H9 (cell line): ENCODE results near the gene CAPN2. TPM values are rescaled to one million over a fixed set of nuclear protein-coding genes. Genes with fewer than 3 reads are reported as not detected.

Experiments
- DNase-seq: peaks from one replicate; pipeline ENCODE4 v3.0.0-alpha.2; 2017
- H2AFZ ChIP-seq: one replicate; pipeline ENCODE4 v1.6.1; 2013; ENCODE audit warnings: mild to moderate bottlenecking, low read length, control low read depth, moderate library complexity
- H2AK5ac ChIP-seq: 2 replicates; pipeline ENCODE4 v1.6.1; 2013; ENCODE audit warnings: low read length, control low read depth, mixed read lengths; ENCODE audit not compliant: insufficient read length
- H2BK120ac ChIP-seq: one replicate; pipeline ENCODE4 v1.6.1; 2013; ENCODE audit warnings: low read depth, mild to moderate bottlenecking, low read length, control low read depth, inconsistent platforms; ENCODE audit not compliant: poor library complexity, severe bottlenecking
- H2BK12ac ChIP-seq: 2 replicates; pipeline ENCODE4 v1.6.1; 2013; ENCODE audit warnings: low read length, control low read depth, mixed read lengths, low read depth; ENCODE audit not compliant: insufficient read length
- H2BK15ac ChIP-seq: 2 replicates; pipeline ENCODE4 v1.6.1; 2013; ENCODE audit warnings: low read depth, low read length, control low read depth
- H2BK20ac ChIP-seq: one replicate; pipeline ENCODE4 v1.6.1; 2013; ENCODE audit warnings: low read depth, mild to moderate bottlenecking, low read length, control low read depth, inconsistent platforms; ENCODE audit not compliant: poor library complexity, severe bottlenecking
- H2BK5ac ChIP-seq: 2 replicates; pipeline ENCODE4 v1.6.1; 2013; ENCODE audit warnings: low read length, control low read depth, mixed read lengths; ENCODE audit not compliant: insufficient read length
- H3K14ac ChIP-seq: 2 replicates; pipeline ENCODE4 v1.6.1; 2013; ENCODE audit warnings: low read length, control low read depth; ENCODE audit not compliant: insufficient read depth
- H3K18ac ChIP-seq: 2 replicates; pipeline ENCODE4 v1.6.1; 2013; ENCODE audit warnings: low read depth, mild to moderate bottlenecking, mixed read lengths, low read length, control low read depth; ENCODE audit not compliant: insufficient read length
- H3K23ac ChIP-seq: 2 replicates; pipeline ENCODE4 v1.6.1; 2013; ENCODE audit warnings: low read length, control low read depth, mixed read lengths, low read depth; ENCODE audit not compliant: insufficient read length
- H3K23me2 ChIP-seq: 2 replicates; pipeline ENCODE4 v1.6.1; 2013; ENCODE audit warnings: low read depth, mild to moderate bottlenecking, mixed read lengths, low read length, control low read depth; ENCODE audit not compliant: insufficient read length, poor library complexity, severe bottlenecking
- H3K27ac ChIP-seq: 2 replicates; pipeline ENCODE4 v1.5.1; 2013; ENCODE audit warnings: low read length, control low read depth, mixed read lengths, low read depth; ENCODE audit not compliant: insufficient read length
- H3K27me3 ChIP-seq: 2 replicates; pipeline ENCODE4 v1.6.1; 2013; ENCODE audit warnings: low read length, control low read depth, inconsistent platforms; ENCODE audit not compliant: insufficient read depth
- H3K4ac ChIP-seq: 2 replicates; pipeline ENCODE4 v1.6.1; 2013; ENCODE audit warnings: low read depth, mild to moderate bottlenecking, control low read depth, inconsistent platforms, low read length, moderate library complexity
- H3K4me1 ChIP-seq: 2 replicates; pipeline ENCODE4 v1.6.1; 2013; ENCODE audit warnings: low read length, control low read depth, inconsistent platforms; ENCODE audit not compliant: insufficient read depth
- H3K4me2 ChIP-seq: 2 replicates; pipeline ENCODE4 v1.6.1; 2013; ENCODE audit warnings: low read length, control low read depth, mixed read lengths; ENCODE audit not compliant: insufficient read length, insufficient read depth
- H3K56ac ChIP-seq: 2 replicates; pipeline ENCODE4 v1.6.1; 2013; ENCODE audit warnings: low read depth, mild to moderate bottlenecking, mixed read lengths, low read length, control low read depth; ENCODE audit not compliant: insufficient read length
- H3K79me1 ChIP-seq: 2 replicates; pipeline ENCODE4 v1.6.1; 2013; ENCODE audit warnings: low read depth, mild to moderate bottlenecking, moderate library complexity, low read length, control low read depth, inconsistent platforms; ENCODE audit not compliant: insufficient read depth, poor library complexity, severe bottlenecking
- H3K79me2 ChIP-seq: 2 replicates; pipeline ENCODE4 v1.6.1; 2013; ENCODE audit warnings: low read length, control low read depth, inconsistent platforms; ENCODE audit not compliant: insufficient read depth
- H3K9ac ChIP-seq: 2 replicates; pipeline ENCODE4 v1.6.1; 2013; ENCODE audit warnings: low read length, control low read depth, mixed read lengths; ENCODE audit not compliant: insufficient read length; ENCODE audit errors: extremely low read depth
- H3K9me3 ChIP-seq: one replicate; pipeline ENCODE4 v1.6.1; 2013; ENCODE audit warnings: low read depth, low read length, inconsistent platforms; ENCODE audit not compliant: control insufficient read depth
- H3T11ph ChIP-seq: one replicate; pipeline ENCODE4 v1.6.1; 2013; ENCODE audit warnings: mild to moderate bottlenecking, low read length, control low read depth, inconsistent platforms
- H4K20me1 ChIP-seq: one replicate; pipeline ENCODE4 v1.6.1; 2013; ENCODE audit not compliant: control insufficient read depth, insufficient read length, insufficient read depth
- H4K5ac ChIP-seq: 2 replicates; pipeline ENCODE4 v1.6.1; 2013; ENCODE audit warnings: low read depth, mild to moderate bottlenecking, mixed read lengths, low read length, control low read depth; ENCODE audit not compliant: insufficient read length
- H4K8ac ChIP-seq: replicated peaks from 2 replicates; pipeline ENCODE4 v1.6.1; 2013; ENCODE audit warnings: low read length, control low read depth, mixed read lengths, low read depth; ENCODE audit not compliant: insufficient read length
- H4K91ac ChIP-seq: 2 replicates; pipeline ENCODE4 v1.6.1; 2013; ENCODE audit warnings: low read depth, mild to moderate bottlenecking, moderate library complexity, mixed read lengths, low read length, control low read depth; ENCODE audit not compliant: insufficient read length
- H3K27ac Mint-ChIP-seq, 3 experiments: 2 replicates in 2 of 3; 3 replicates in 1 of 3; pipeline ENCODE4 v1.8.0; 2020 to 2021; ENCODE audit warnings: mixed read lengths in 3 of 3, mild to moderate bottlenecking in 1 of 3, moderate library complexity in 1 of 3
- H3K27me3 Mint-ChIP-seq: 2 replicates; pipeline ENCODE4 v1.8.0; 2021; ENCODE audit warnings: low read depth, mild to moderate bottlenecking, moderate library complexity, mixed read lengths
- H3K36me3 Mint-ChIP-seq, 3 experiments: 2 replicates in 2 of 3; 3 replicates in 1 of 3; pipeline ENCODE4 v1.8.0; 2020 to 2021; ENCODE audit warnings: low read depth in 3 of 3, mixed read lengths in 3 of 3; ENCODE audit not compliant: insufficient read depth in 1 of 3
- H3K4me1 Mint-ChIP-seq, 2 experiments: 2 replicates each; pipeline ENCODE4 v1.8.0; 2020; ENCODE audit warnings: mixed read lengths in 2 of 2
- H3K4me3 Mint-ChIP-seq, 2 experiments: 2 replicates in 1 of 2; 3 replicates in 1 of 2; pipeline ENCODE4 v1.8.0; 2020 to 2021; ENCODE audit warnings: mild to moderate bottlenecking in 2 of 2, mixed read lengths in 2 of 2, moderate library complexity in 1 of 2
- H3K9me3 Mint-ChIP-seq, 2 experiments: 2 replicates in 1 of 2; 3 replicates in 1 of 2; pipeline ENCODE4 v1.8.0; 2020; ENCODE audit warnings: mild to moderate bottlenecking in 2 of 2, mixed read lengths in 2 of 2, moderate library complexity in 1 of 2
- CTCF ChIP-seq: fragments of 200-600 bp; sonication (generic); conservative IDR thresholded peaks from 3 replicates; pipeline ENCODE4 v1.8.0; 2021; ENCODE audit warnings: antibody characterized with exemption, mild to moderate bottlenecking
- WGBS: extraction: QIAGEN DNeasy Blood & Tissue Kit; methylation state at CpG from one replicate; pipeline ENCODE4 v1.1.7; 2013; ENCODE audit warnings: missing lambda C conversion rate, low lambda C conversion rate, mixed read lengths; ENCODE audit not compliant: insufficient read length; ENCODE audit errors: extremely low coverage; 5-methylcytosine and 5-hydroxymethylcytosine counted together
- total RNA-seq: library from RNA; stranded (reverse); gene quantifications from 2 replicates; pipeline ENCODE4 v1.2.1, GENCODE V29; 2021

The CAPN2 gene
- total RNA-seq, 1 experiment from 2014 or later = 32.2 TPM

- Histone ChIP-seq H2BK15ac (no peak overlapping the region), H3K14ac (no peak overlapping the region; the same call in 1 of the 2 replicates), H4K20me1 (no peaks in the 10 kb centered on the region), H3K79me1 (no peaks in the 10 kb centered on the region), H3K4me1 (no peaks in the 10 kb centered on the region), H3K23ac (no peak overlapping the region), H2AFZ (no peak overlapping the region), H3K27ac (no peak overlapping the region), H3K56ac (no peak overlapping the region), H3K4ac (no peak overlapping the region), H2AK5ac (no peak overlapping the region), H2BK12ac (no peak overlapping the region), H3K27me3 (no peaks in the 10 kb centered on the region), H3K9ac (no peak overlapping the region), H2BK5ac (no peak overlapping the region), H4K5ac (no peak overlapping the region), H2BK20ac (no peak overlapping the region), H3K23me2 (no peaks in the 10 kb centered on the region), H2BK120ac (no peak overlapping the region), H4K8ac (no peak overlapping the region), H3K9me3 (no peaks in the 10 kb centered on the region), H4K91ac (no peak overlapping the region), H3K18ac (no peak overlapping the region), H3T11ph (no peak overlapping the region), H3K4me2 (no peak overlapping the region), H3K79me2 (no peaks in the 10 kb centered on the region)
- Mint-ChIP-seq H3K36me3 (peaks cover 18 to 32% (median 24%) of the 10 kb centered on the region in 3 experiments), H3K27me3 (peaks cover 6% of the 10 kb centered on the region), H3K4me1 (peaks cover 4 to 6% of the 10 kb centered on the region in 2 experiments), H3K4me3 (no peak overlapping the region), H3K9me3 (peaks cover 31 to 40% of the 10 kb centered on the region in 2 experiments), H3K27ac (no peak overlapping the region; a peak in 1 of 7 replicates)
- no peak for TF ChIP-seq CTCF
- WGBS = no CpG with 5 or more reads among the region's 5 CpGs
- no peak for DNase-seq
Measured at GRCh38 chr1:223674119-223674890, 38.0 kb upstream of the CAPN2 start.
